Activated CD4-positive, alpha-beta T cell treated with anti-CD3 and anti-CD28 coated beads, Interleukin-10, Interleukin-2, amounts not matched to agents 100 ng/mL and 50 ng/mL, durations not matched to agents 16 hours and 8 hours (primary cell): ENCODE measurements around the gene PSMB8.
"Not testable (repeated sequence)": the region's sequence is repeated elsewhere in the genome, so short reads cannot be mapped to it uniquely, and the experiment has no call there.

Source experiments
- DNase-seq: peaks from one replicate; pipeline ENCODE4 v3.0.0-alpha.2; 2020

Gene PSMB8

GRCh38 chr6:32836873-32837272, 7.0 kb downstream of the PSMB8 start:
- no peak for DNase-seq

- no peak for DNase-seq
These were observed 8.5 kb downstream of the PSMB8 start for GRCh38 chr6:32835167-32835893.

- DNase-seq, result no peak
These were observed 10.2 kb downstream of the PSMB8 start for GRCh38 chr6:32833664-32834063.

GRCh38 chr6:32832535-32832934, 11.3 kb downstream of the PSMB8 start:
- no peak for DNase-seq

- DNase-seq, result no peak
These were observed 12.9 kb downstream of the PSMB8 start for GRCh38 chr6:32830936-32831335.

GRCh38 chr6:32830017-32830416, 13.8 kb downstream of the PSMB8 start:
- DNase-seq, result no peak

GRCh38 chr6:32829495-32829894, 14.4 kb downstream of the PSMB8 start:
- no peak for DNase-seq

GRCh38 chr6:32827025-32827424, 16.8 kb downstream of the PSMB8 start:
- no peak for DNase-seq

- DNase-seq, result no peak
These were observed 17.9 kb downstream of the PSMB8 start for GRCh38 chr6:32825966-32826365.

- no peak for DNase-seq
These were observed 24.1 kb downstream of the PSMB8 start for GRCh38 chr6:32819729-32820128.

GRCh38 chr6:32818867-32819266, 25.0 kb downstream of the PSMB8 start:
- DNase-seq, result no peak

GRCh38 chr6:32816746-32817204, 27.1 kb downstream of the PSMB8 start, which contains the start of gene HLA-DOB:
HLA-DOB (minus strand) TSS chr6:32817002; CDS start chr6:32816951, 51 bp downstream.
- peak; percentile 35 for DNase-seq

GRCh38 chr6:32815996-32816395, 27.9 kb downstream of the PSMB8 start:
- DNase-seq, result no peak

- DNase-seq, result no peak
These were observed 28.7 kb downstream of the PSMB8 start for GRCh38 chr6:32815115-32815514.

GRCh38 chr6:32814145-32814544, 29.7 kb downstream of the PSMB8 start:
- DNase-seq, result no peak

GRCh38 chr6:32809171-32809570, 34.7 kb downstream of the PSMB8 start:
- DNase-seq, result no peak

GRCh38 chr6:32807020-32807580, 36.7 kb downstream of the PSMB8 start:
- no peak for DNase-seq

- DNase-seq, result not testable (repeated sequence)
These were observed 38.4 kb downstream of the PSMB8 start for GRCh38 chr6:32805404-32805803.

GRCh38 chr6:32803416-32803815, 40.4 kb downstream of the PSMB8 start:
- no peak for DNase-seq

- DNase-seq, result no peak
These were observed 44.1 kb downstream of the PSMB8 start for GRCh38 chr6:32799740-32800139.

- DNase-seq, result no peak
These were observed 44.7 kb downstream of the PSMB8 start for GRCh38 chr6:32799168-32799567.

- peak; percentile 72 for DNase-seq
These were observed 46.7 kb downstream of the PSMB8 start for GRCh38 chr6:32796848-32797776.

GRCh38 chr6:32794510-32794909, 49.3 kb downstream of the PSMB8 start:
- no peak for DNase-seq
